Measurements from ENCODE around the gene LYSMD2.
A peak's percentile ranks its signal among the peaks of the same experiment; 100 is the strongest.
"Not testable (repeated sequence)": the region's sequence is repeated elsewhere in the genome, so short reads cannot be mapped to it uniquely, and the experiment has no call there.

LYSMD2 gene
- total RNA-seq: 27.4 to 40.6 reads per million in 2 experiments

- DNase-seq (ENCODE audit: low read depth): peak; percentile 47
These were observed at the start of gene LYSMD2 for GRCh38 chr15:51737522-51738305. Gene LYSMD2 (minus strand): TSS chr15:51737655. CDS start chr15:51737622, 33 bp downstream.

GRCh38 chr15:51787130-51787529 is 49.7 kb upstream of the LYSMD2 start:
- DNase-seq (ENCODE audit: low read depth): not testable (repeated sequence)

- DNase-seq (ENCODE audit: low read depth): no peak
These were observed 46.5 kb upstream of the LYSMD2 start for GRCh38 chr15:51783967-51784366.

GRCh38 chr15:51782357-51782896 is 45.0 kb upstream of the LYSMD2 start:
- DNase-seq (ENCODE audit: low read depth): no peak

- DNase-seq (ENCODE audit: low read depth): no peak
These were observed 44.1 kb upstream of the LYSMD2 start for GRCh38 chr15:51781506-51781905.

- DNase-seq (ENCODE audit: low read depth): no peak
These were observed 43.2 kb upstream of the LYSMD2 start for GRCh38 chr15:51780636-51781035.

GRCh38 chr15:51776952-51777569 is 39.6 kb upstream of the LYSMD2 start:
- peak; percentile 47 for DNase-seq (ENCODE audit: low read depth)

- peak; percentile 27 for DNase-seq (ENCODE audit: low read depth)
These were observed 38.7 kb upstream of the LYSMD2 start for GRCh38 chr15:51775967-51776816.

- no peak for DNase-seq (ENCODE audit: low read depth)
These were observed 37.5 kb upstream of the LYSMD2 start for GRCh38 chr15:51774916-51775315.

- no peak for DNase-seq (ENCODE audit: low read depth)
These were observed 34.3 kb upstream of the LYSMD2 start for GRCh38 chr15:51771773-51772172.

- no peak for DNase-seq (ENCODE audit: low read depth)
These were observed 33.4 kb upstream of the LYSMD2 start for GRCh38 chr15:51770902-51771301.

- no peak for DNase-seq (ENCODE audit: low read depth)
These were observed 30.6 kb upstream of the LYSMD2 start for GRCh38 chr15:51768018-51768417.

- no peak for DNase-seq (ENCODE audit: low read depth)
These were observed 28.9 kb upstream of the LYSMD2 start for GRCh38 chr15:51766341-51766740.

- DNase-seq (ENCODE audit: low read depth): no peak
These were observed 28.3 kb upstream of the LYSMD2 start for GRCh38 chr15:51765751-51766150.

GRCh38 chr15:51760805-51761204 is 23.4 kb upstream of the LYSMD2 start:
- no peak for DNase-seq (ENCODE audit: low read depth)

- no peak for DNase-seq (ENCODE audit: low read depth)
These were observed 22.2 kb upstream of the LYSMD2 start for GRCh38 chr15:51759557-51760070.

- no peak for DNase-seq (ENCODE audit: low read depth)
These were observed 21.2 kb upstream of the LYSMD2 start for GRCh38 chr15:51758645-51759044.

GRCh38 chr15:51757450-51757849 is 20.0 kb upstream of the LYSMD2 start:
- no peak for DNase-seq (ENCODE audit: low read depth)

- no peak for DNase-seq (ENCODE audit: low read depth)
These were observed 19.0 kb upstream of the LYSMD2 start for GRCh38 chr15:51756482-51756881.

GRCh38 chr15:51755790-51756189 is 18.3 kb upstream of the LYSMD2 start:
- DNase-seq (ENCODE audit: low read depth): no peak

- no peak for DNase-seq (ENCODE audit: low read depth)
These were observed 16.8 kb upstream of the LYSMD2 start for GRCh38 chr15:51754267-51754666.

GRCh38 chr15:51752888-51753287 is 15.4 kb upstream of the LYSMD2 start:
- no peak for DNase-seq (ENCODE audit: low read depth)

Measured in T follicular helper cell (primary cell).